ENCODE results near the gene AGAP5. TPM values are rescaled to one million over a fixed set of nuclear protein-coding genes. Genes with fewer than 3 reads are reported as not detected.

AGAP5 gene
- total and polyA plus RNA-seq, 2 of the 13 experiments (the other 11 are each of a cell fraction or from before 2014, with no cell fraction given): 5.3 to 7.9 TPM

DNA sequence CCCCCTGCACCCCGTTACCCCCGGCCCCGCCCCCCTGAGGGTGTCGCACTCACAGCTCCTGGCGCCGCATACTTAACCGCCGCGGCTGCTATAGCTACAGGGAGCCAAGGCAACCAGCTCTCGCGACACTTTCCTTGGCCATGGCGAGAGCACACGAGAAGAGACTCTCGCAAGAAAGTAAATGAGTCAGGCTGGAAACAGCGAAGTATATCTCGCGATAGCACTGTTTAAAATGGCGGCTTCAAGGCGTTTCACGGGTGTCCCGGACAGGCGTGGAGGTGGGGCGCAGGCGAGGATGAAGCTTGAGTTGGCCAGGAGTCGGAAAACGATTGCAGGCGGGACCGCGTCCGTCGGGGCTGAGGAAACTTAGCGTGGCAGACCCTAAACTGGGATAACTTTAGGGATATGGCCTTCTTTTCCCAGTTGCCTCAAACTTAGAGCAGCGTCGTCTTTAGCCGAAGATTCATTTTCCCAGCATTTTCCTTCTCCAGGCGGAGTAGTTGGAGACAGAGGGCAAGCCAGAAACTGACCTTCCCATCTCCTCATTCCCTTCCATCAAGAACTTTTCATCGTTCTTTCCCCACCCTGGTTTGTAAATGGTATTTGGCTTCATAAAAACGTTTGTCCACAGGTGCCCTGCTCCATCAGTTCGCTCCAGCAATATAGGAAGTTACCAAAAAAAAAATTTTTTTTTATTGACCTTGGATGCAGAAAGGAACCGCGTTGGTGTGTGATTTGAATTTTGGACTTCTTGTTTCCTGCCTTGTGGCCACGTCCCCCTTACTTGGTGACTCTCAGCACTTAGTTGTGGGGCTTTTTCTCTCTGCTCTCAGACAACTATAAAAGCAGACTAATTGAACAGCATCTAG, 71.8 kb downstream of the AGAP5 start:
- no peaks in the 10 kb centered on the region for H3K36me3 ChIP-seq (replicated peaks in 1 of 2; ENCODE audit: control insufficient read depth in 1 of 2, insufficient read depth in 2 of 2, low read length in 2 of 2)
- no peaks in the 10 kb centered on the region; a peak in 1 of 5 replicates for H3K27me3 ChIP-seq (ENCODE audit: control insufficient read depth in 1 of 2, insufficient read depth in 2 of 2, low read length in 2 of 2)
- peak overlapping the region; percentile 84 for H3K27ac ChIP-seq (ENCODE audit: extremely low read length, insufficient read depth, low read length)
- H4K20me1 ChIP-seq (ENCODE audit: insufficient read depth, low read length): no peaks in the 10 kb centered on the region
- peak overlapping the region; percentile 82 for H2AFZ ChIP-seq (ENCODE audit: low read length)
- no peaks in the 10 kb centered on the region for H3K9me3 ChIP-seq (ENCODE audit: low read length)
- intact Hi-C loops (cut with micrococcal nuclease; ENCODE audit: unreplicated experiment) (loop anchor here (2.0 to 5.0 kb wide), 2 partner anchors 39 to 214 kb away; partner anchors contain the start of gene ANXA7), in situ Hi-C loops (cut with HindIII; ENCODE audit: extremely low pct_ligation_motif_present, low pct_unique_long_range_greater_than_20kb) (loop anchor here (25.0 kb wide), 1 partner anchor 364 kb away; the partner anchor contains the start of gene MRPS16)
- FAIRE-seq (peak; percentile 87), ATAC-seq (peak; percentile 96), DNase-seq (ENCODE audit: low spot score) (peak; percentile 96)
- peaks cover 39% of the 10 kb centered on the region for H3K4me1 ChIP-seq (ENCODE audit: insufficient read depth, low read length)
- peak overlapping the region; percentile 99 for H3K9ac ChIP-seq (ENCODE audit: insufficient read depth, low read depth, low read length)
- H3K4me3 ChIP-seq (replicated peaks in 1 of 3; ENCODE audit: insufficient read depth in 1 of 3, low read depth in 2 of 3, low read length in 3 of 3): peak overlapping the region; percentile 75 to 92 (median 89)
- peaks cover 23% of the 10 kb centered on the region for H3K79me2 ChIP-seq (ENCODE audit: insufficient read depth, low read length)
- CTCF ChIA-PET (ENCODE audit: low intra/inter-chr PET ratio, low total read pairs): no interaction called here
- BruUV-seq (replicated peaks): TSS peak; percentile 90
- POLR2A ChIA-PET: interaction anchor here (0.7 to 2.6 kb wide), 19 partner anchors 9 to 214 kb away, joined by 3 to 13 read pairs (median 4); partner anchors contain the start of genes PPP3CB and USP54
- peak overlapping the region; percentile 89 for H3K4me2 ChIP-seq (ENCODE audit: low read depth, low read length)
- WGBS (ENCODE audit: low lambda C conversion rate): 2% methylated on average over 42 of the region's 42 CpGs
- TF ChIP-seq ZNF263 (CRISPR knock-in tag; IDR thresholded peaks at IDR 0.05) (peak; percentile 16; the same call in 1 of the 2 replicates), ZNF333 (CRISPR knock-in tag; IDR thresholded peaks at IDR 0.05; ENCODE audit: borderline replicate concordance) (no peak), NFRKB (IDR thresholded peaks at IDR 0.05) (peak; percentile 82), TCF12 (IDR thresholded peaks at IDR 0.05) (no peak), TCF12 (CRISPR knock-in tag; IDR thresholded peaks at IDR 0.05) (no peak), PHB2 (IDR thresholded peaks at IDR 0.05; ENCODE audit: partially characterized antibody) (no peak), ATF7 (IDR thresholded peaks at IDR 0.05) (no peak), ATF7 (CRISPR knock-in tag; IDR thresholded peaks at IDR 0.05) (no peak), XBP1 (CRISPR knock-in tag; IDR thresholded peaks at IDR 0.05) (no peak), FOXM1 (CRISPR knock-in tag; IDR thresholded peaks at IDR 0.05) (no peak), U2AF1 (optimal IDR thresholded peaks at IDR 0.05; ENCODE audit: low read depth, low read length) (no peak), ZNF180 (CRISPR knock-in tag; IDR thresholded peaks at IDR 0.05; ENCODE audit: borderline replicate concordance, low read depth) (no peak), ZNF644 (CRISPR knock-in tag; IDR thresholded peaks at IDR 0.05; ENCODE audit: low read depth) (no peak), POGZ (CRISPR knock-in tag; IDR thresholded peaks at IDR 0.05) (peak; percentile 78), ZNF484 (CRISPR knock-in tag; IDR thresholded peaks at IDR 0.05; ENCODE audit: borderline replicate concordance, low read depth) (no peak)
- TF ChIP-seq, protein P1, sequence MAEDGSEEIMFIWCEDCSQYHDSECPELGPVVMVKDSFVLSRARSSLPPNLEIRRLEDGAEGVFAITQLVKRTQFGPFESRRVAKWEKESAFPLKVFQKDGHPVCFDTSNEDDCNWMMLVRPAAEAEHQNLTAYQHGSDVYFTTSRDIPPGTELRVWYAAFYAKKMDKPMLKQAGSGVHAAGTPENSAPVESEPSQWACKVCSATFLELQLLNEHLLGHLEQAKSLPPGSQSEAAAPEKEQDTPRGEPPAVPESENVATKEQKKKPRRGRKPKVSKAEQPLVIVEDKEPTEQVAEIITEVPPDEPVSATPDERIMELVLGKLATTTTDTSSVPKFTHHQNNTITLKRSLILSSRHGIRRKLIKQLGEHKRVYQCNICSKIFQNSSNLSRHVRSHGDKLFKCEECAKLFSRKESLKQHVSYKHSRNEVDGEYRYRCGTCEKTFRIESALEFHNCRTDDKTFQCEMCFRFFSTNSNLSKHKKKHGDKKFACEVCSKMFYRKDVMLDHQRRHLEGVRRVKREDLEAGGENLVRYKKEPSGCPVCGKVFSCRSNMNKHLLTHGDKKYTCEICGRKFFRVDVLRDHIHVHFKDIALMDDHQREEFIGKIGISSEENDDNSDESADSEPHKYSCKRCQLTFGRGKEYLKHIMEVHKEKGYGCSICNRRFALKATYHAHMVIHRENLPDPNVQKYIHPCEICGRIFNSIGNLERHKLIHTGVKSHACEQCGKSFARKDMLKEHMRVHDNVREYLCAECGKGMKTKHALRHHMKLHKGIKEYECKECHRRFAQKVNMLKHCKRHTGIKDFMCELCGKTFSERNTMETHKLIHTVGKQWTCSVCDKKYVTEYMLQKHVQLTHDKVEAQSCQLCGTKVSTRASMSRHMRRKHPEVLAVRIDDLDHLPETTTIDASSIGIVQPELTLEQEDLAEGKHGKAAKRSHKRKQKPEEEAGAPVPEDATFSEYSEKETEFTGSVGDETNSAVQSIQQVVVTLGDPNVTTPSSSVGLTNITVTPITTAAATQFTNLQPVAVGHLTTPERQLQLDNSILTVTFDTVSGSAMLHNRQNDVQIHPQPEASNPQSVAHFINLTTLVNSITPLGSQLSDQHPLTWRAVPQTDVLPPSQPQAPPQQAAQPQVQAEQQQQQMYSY (CRISPR knock-in tag; IDR thresholded peaks at IDR 0.05): no peak
- TF ChIP-seq, protein P2, sequence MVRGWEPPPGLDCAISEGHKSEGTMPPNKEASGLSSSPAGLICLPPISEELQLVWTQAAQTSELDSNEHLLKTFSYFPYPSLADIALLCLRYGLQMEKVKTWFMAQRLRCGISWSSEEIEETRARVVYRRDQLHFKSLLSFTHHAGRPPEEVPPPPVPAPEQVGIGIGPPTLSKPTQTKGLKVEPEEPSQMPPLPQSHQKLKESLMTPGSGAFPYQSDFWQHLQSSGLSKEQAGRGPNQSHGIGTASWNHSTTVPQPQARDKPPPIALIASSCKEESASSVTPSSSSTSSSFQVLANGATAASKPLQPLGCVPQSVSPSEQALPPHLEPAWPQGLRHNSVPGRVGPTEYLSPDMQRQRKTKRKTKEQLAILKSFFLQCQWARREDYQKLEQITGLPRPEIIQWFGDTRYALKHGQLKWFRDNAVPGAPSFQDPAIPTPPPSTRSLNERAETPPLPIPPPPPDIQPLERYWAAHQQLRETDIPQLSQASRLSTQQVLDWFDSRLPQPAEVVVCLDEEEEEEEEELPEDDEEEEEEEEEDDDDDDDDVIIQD (CRISPR knock-in tag; IDR thresholded peaks at IDR 0.05; ENCODE audit: low read depth): peak; percentile 68; the same call in 1 of the 2 replicates
- TF ChIP-seq, protein P3, sequence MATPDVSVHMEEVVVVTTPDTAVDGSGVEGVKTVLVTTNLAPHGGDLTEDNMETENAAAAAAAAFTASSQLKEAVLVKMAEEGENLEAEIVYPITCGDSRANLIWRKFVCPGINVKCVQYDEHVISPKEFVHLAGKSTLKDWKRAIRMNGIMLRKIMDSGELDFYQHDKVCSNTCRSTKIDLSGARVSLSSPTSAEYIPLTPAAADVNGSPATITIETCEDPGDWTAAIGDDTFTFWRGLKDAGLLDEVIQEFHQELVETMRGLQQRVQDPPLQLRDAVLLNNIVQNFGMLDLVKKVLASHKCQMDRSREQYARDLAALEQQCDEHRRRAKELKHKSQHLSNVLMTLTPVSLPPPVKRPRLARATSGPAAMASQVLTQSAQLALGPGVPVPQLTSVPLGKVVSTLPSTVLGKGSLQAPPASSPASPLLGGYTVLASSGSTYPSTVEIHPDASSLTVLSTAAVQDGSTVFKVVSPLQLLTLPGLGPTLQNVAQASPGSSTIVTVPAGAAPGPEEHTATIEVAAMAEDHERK (CRISPR knock-in tag; IDR thresholded peaks at IDR 0.05; ENCODE audit: low read depth): no peak

All from HepG2 (cell line).